22Rv1 (cell line): ENCODE data around the gene BBX.

Experiments used
- CTCF ChIP-seq: fragments of 450-650 bp; IDR thresholded peaks from 2 replicates; pipeline ENCODE4 v1.5.1; 2017; ENCODE audit warnings: mild to moderate bottlenecking
- ZFX ChIP-seq: fragments of 450-650 bp; IDR thresholded peaks from 2 replicates; pipeline ENCODE4 v1.6.1; 2017; ENCODE audit warnings: antibody characterized with exemption, borderline replicate concordance

- peak; percentile 68 for TF ChIP-seq CTCF
- TF ChIP-seq ZFX: no peak
Measured at GRCh38 chr3:107574650-107575049, 51.9 kb downstream of the BBX start.
